Endothelial cell of umbilical vein (primary cell): Measurements from ENCODE around the gene SPRED2. TPM values are rescaled to one million over a fixed set of nuclear protein-coding genes. Genes with fewer than 3 reads are reported as not detected.

Experiments
- BruUV-seq: library from RNA; stranded (reverse); fragments of 400-500 nt; replicated peaks from 2 replicates; lab custom pipeline; 2021; lab: Mats Ljungman, UMichigan
- CTCF ChIA-PET: fragments of 300-600, 350-600 bp; sonication (Branson Sonifier 250); formaldehyde crosslinking; loops from one replicate; lab custom pipeline; 2021; ENCODE audit warnings: antibody characterized with exemption, inconsistent platforms; lab: Charles Lee
- POLR2A ChIA-PET: fragments of 300-600, 350-600 bp; sonication (Branson Sonifier 250); formaldehyde crosslinking; loops from one replicate; lab custom pipeline; 2021; ENCODE audit warnings: antibody characterized with exemption, inconsistent platforms; lab: Charles Lee
- DNase-seq: peaks from one replicate; pipeline ENCODE4 v3.0.0-alpha.2; 2011; ENCODE audit warnings: low read depth, low spot score
- FAIRE-seq: peaks from 2 replicates; lab custom pipeline; 2011; peaks lifted over from hg19 to GRCh38; lab: Jason Lieb, UNC
- H2AFZ ChIP-seq: 2 replicates; pipeline ENCODE4 v1.6.0; 2012; ENCODE audit warnings: low read depth, low read length, control low read depth, inconsistent platforms
- H3K27ac ChIP-seq: 2 replicates; pipeline ENCODE4 v1.5.1; 2011; ENCODE audit warnings: low read depth, mild to moderate bottlenecking, control low read depth, low read length, moderate library complexity; ENCODE audit not compliant: insufficient read depth
- H3K27me3 ChIP-seq, 2 experiments: 2 replicates each; pipeline versions ENCODE4 v1.6.0 to v1.6.1; 2011; ENCODE audit warnings: low read length in 2 of 2, mixed read lengths in 1 of 2; ENCODE audit not compliant: control insufficient read depth in 2 of 2, insufficient read depth in 2 of 2
- H3K36me3 ChIP-seq, 2 experiments: 2 replicates in 1 of 2; 3 replicates in 1 of 2; pipeline ENCODE4 v1.5.1; 2011; ENCODE audit warnings: low read length in 2 of 2, mild to moderate bottlenecking in 1 of 2, moderate library complexity in 1 of 2; ENCODE audit not compliant: control insufficient read depth in 2 of 2, insufficient read depth in 2 of 2; ENCODE audit errors: extremely low read depth in 1 of 2
- H3K4me1 ChIP-seq: 3 replicates; pipeline ENCODE4 v1.5.1; 2011; ENCODE audit warnings: mild to moderate bottlenecking, low read length; ENCODE audit not compliant: control insufficient read depth, insufficient read depth; ENCODE audit errors: extremely low read depth
- H3K4me2 ChIP-seq: 2 replicates; pipeline ENCODE4 v1.6.1; 2011; ENCODE audit warnings: low read length, control low read depth, mixed read lengths; ENCODE audit not compliant: insufficient read depth
- H3K4me3 ChIP-seq, 3 experiments: fragments of 200-600 bp in 1 of 3; sonication (generic), shearing (Covaris generic) in 1 of 3; replicated peaks in 1 of 3; 2 replicates each; pipeline ENCODE4 v1.5.1; 2011 to 2016; ENCODE audit warnings: control low read depth in 3 of 3, low read length in 3 of 3, mild to moderate bottlenecking in 2 of 3, inconsistent platforms in 1 of 3, low read depth in 1 of 3, moderate library complexity in 1 of 3; ENCODE audit not compliant: insufficient read depth in 1 of 3
- H3K79me2 ChIP-seq: 2 replicates; pipeline ENCODE4 v1.6.0; 2012; ENCODE audit warnings: low read length, inconsistent platforms; ENCODE audit not compliant: control insufficient read depth, insufficient read depth
- H3K9ac ChIP-seq: replicated peaks from 2 replicates; pipeline ENCODE3; 2011; ENCODE audit warnings: low read length, control low read depth; ENCODE audit not compliant: insufficient read depth; ENCODE audit errors: extremely low read depth
- H3K9me1 ChIP-seq: replicated peaks from 3 replicates; pipeline ENCODE4 v1.6.0; 2011; ENCODE audit warnings: mild to moderate bottlenecking, low read length; ENCODE audit not compliant: control insufficient read depth, insufficient read depth; ENCODE audit errors: extremely low read depth
- H3K9me3 ChIP-seq: replicated peaks from 2 replicates; pipeline ENCODE4 v1.5.1; 2012; ENCODE audit warnings: low read length, inconsistent platforms; ENCODE audit not compliant: control insufficient read depth, insufficient read depth
- H4K20me1 ChIP-seq: replicated peaks from 2 replicates; pipeline ENCODE3; 2011; ENCODE audit warnings: mild to moderate bottlenecking, low read length; ENCODE audit not compliant: control insufficient read depth, insufficient read depth; ENCODE audit errors: extremely low read depth
- CTCF ChIP-seq, 2 donors: IDR thresholded peaks; 1 replicate in 1 of 2; 2 replicates in 1 of 2; pipeline ENCODE4 v1.5.1; 2011; ENCODE audit warnings: low read length in 2 of 2, mild to moderate bottlenecking in 2 of 2, moderate library complexity in 2 of 2, control low read depth in 1 of 2, inconsistent platforms in 1 of 2, low read depth in 1 of 2; ENCODE audit not compliant: insufficient read depth in 1 of 2; ENCODE audit errors: extremely low read depth in 1 of 2
- EZH2 ChIP-seq: IDR thresholded peaks from 2 replicates; pipeline ENCODE4 v1.6.1; 2012; ENCODE audit warnings: borderline replicate concordance, low read depth, mild to moderate bottlenecking, moderate library complexity, low read length, inconsistent platforms; ENCODE audit not compliant: severe bottlenecking
- FOS ChIP-seq: IDR thresholded peaks from 2 replicates; pipeline ENCODE4 v1.6.1; 2011; ENCODE audit warnings: mild to moderate bottlenecking, low read length, moderate library complexity, borderline replicate concordance; ENCODE audit not compliant: insufficient read depth
- GATA2 ChIP-seq: IDR thresholded peaks from 2 replicates; pipeline ENCODE4 v1.7.0; 2011; ENCODE audit warnings: low read depth, mild to moderate bottlenecking, moderate library complexity, mixed read lengths, low read length; ENCODE audit not compliant: insufficient read length, insufficient read depth
- JUN ChIP-seq: IDR thresholded peaks from 2 replicates; pipeline ENCODE4 v1.6.1; 2011; ENCODE audit warnings: borderline replicate concordance, low read depth; ENCODE audit not compliant: insufficient read length, insufficient read depth
- MYC ChIP-seq: IDR thresholded peaks from one replicate; pipeline ENCODE4 v1.6.1; 2011; ENCODE audit warnings: mild to moderate bottlenecking, low read depth, low read length
- POLR2A ChIP-seq: IDR thresholded peaks from 2 replicates; pipeline ENCODE4 v1.6.1; 2012; ENCODE audit warnings: low read depth, mild to moderate bottlenecking, control low read depth, low read length
- POLR2AphosphoS5 ChIP-seq: IDR thresholded peaks from 2 replicates; pipeline ENCODE4 v1.6.1; 2012; ENCODE audit warnings: low read depth, mild to moderate bottlenecking, control low read depth, low read length, moderate library complexity; ENCODE audit not compliant: insufficient read depth
- dilution Hi-C: fragments of 300-500 bp; cut with MboI; formaldehyde crosslinking; loops from one replicate; pipeline ENCODE4 v1.15.0; 2019; ENCODE audit warnings: low sequenced_read_pairs; ENCODE audit not compliant: extremely low pct_ligation_motif_present
- intact Hi-C: fragments of 100-400 bp; cut with micrococcal nuclease; formaldehyde crosslinking; loops from one replicate; pipeline ENCODE4 v1.10.0; 2022
- polyA plus RNA-seq, 4 experiments: library from polyadenylated mRNA; depleted of rRNA in 3 of 4; stranded (reverse) in 3 of 4; unstranded in 1 of 4; fragments of >200 nt; gene quantifications; 2 replicates each; pipeline versions ENCODE4 v1.2.1 to v1.2.3, GENCODE V29; 2011 to 2012; ENCODE audit warnings: missing spikeins in 1 of 4
- total RNA-seq: library from RNA; stranded (reverse); gene quantifications from 2 replicates; pipeline ENCODE4 v1.2.3, GENCODE V29; 2021
- TF ChIP-seq, protein P1 (sequence below): IDR thresholded peaks from 2 replicates; pipeline ENCODE4 v1.6.1; 2011; ENCODE audit not compliant: insufficient read depth, insufficient read length

Gene SPRED2
- total and polyA plus RNA-seq, 2 donors (not counting 3 experiments of a cell fraction or from before 2014, with no cell fraction given): 3.6 to 9.6 TPM

GRCh38 chr2:65314801-65315441, 117.5 kb downstream of the SPRED2 start:
- CTCF ChIA-PET: no interaction called here
- intact Hi-C loops: loop anchor here (5.0 kb wide), 1 partner anchor 37 kb away; no protein-coding TSS in a partner anchor
- H3K27ac ChIP-seq: no peak overlapping the region

More at GRCh38 chr2:65314801-65315441, 117.5 kb downstream of the SPRED2 start:
- H3K9me1 ChIP-seq: no peaks in the 10 kb centered on the region
- no peaks in the 10 kb centered on the region for H4K20me1 ChIP-seq
- no peaks in the 10 kb centered on the region for H3K79me2 ChIP-seq
- H3K27me3 ChIP-seq: no peaks in the 10 kb centered on the region
- TF ChIP-seq, protein P1, sequence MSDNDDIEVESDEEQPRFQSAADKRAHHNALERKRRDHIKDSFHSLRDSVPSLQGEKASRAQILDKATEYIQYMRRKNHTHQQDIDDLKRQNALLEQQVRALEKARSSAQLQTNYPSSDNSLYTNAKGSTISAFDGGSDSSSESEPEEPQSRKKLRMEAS: no peak
- TF ChIP-seq POLR2A (no peak), JUN (no peak), POLR2AphosphoS5 (no peak), CTCF (IDR thresholded peaks at IDR 0.05; ENCODE audit: extremely low read depth in 1 of 2, insufficient read depth in 1 of 2, low read depth in 1 of 2, low read length in 2 of 2) (no peak), GATA2 (no peak), FOS (no peak), EZH2 (no peak), MYC (no peak)
- no TSS peak for BruUV-seq
- no peak for FAIRE-seq
- H3K36me3 ChIP-seq: no peaks in the 10 kb centered on the region
- no peak overlapping the region for H2AFZ ChIP-seq
- no peaks in the 10 kb centered on the region for H3K9me3 ChIP-seq
- POLR2A ChIA-PET: no interaction called here
- H3K4me2 ChIP-seq: no peak overlapping the region
- dilution Hi-C loops: no loop called here
- peaks cover 7% of the 10 kb centered on the region for H3K4me1 ChIP-seq
- DNase-seq: no peak
- H3K4me3 ChIP-seq: no peak overlapping the region
- no peak overlapping the region for H3K9ac ChIP-seq
